Sigmoid colon (tissue), 4 donors: ENCODE results near the gene HOOK2.

ENCODE experiments used
- POLR2A ChIP-seq, 2 donors: fragments of 450-650 bp; IDR thresholded peaks; one replicate each; pipeline ENCODE4 v1.6.1; 2016; ENCODE audit warnings: antibody characterized with exemption in 2 of 2, mild to moderate bottlenecking in 2 of 2, moderate library complexity in 2 of 2
- POLR2AphosphoS5 ChIP-seq, 4 donors: sonication (generic); formaldehyde crosslinking; IDR thresholded peaks; one replicate each; pipeline ENCODE4 v1.6.1; 2017; ENCODE audit warnings: antibody characterized with exemption in 4 of 4
- TF ChIP-seq, protein P1 (sequence below), 4 experiments: fragments of 450-650 bp in 3 of 4; fragments of 200-600 bp in 1 of 4; IDR thresholded peaks; one replicate each; pipeline ENCODE4 v1.5.1; 2016 to 2019; ENCODE audit warnings: antibody characterized with exemption in 4 of 4, mild to moderate bottlenecking in 3 of 4, moderate library complexity in 2 of 4

- no peak for TF ChIP-seq POLR2AphosphoS5 (IDR thresholded peaks at IDR 0.05)
- TF ChIP-seq, protein P1, sequence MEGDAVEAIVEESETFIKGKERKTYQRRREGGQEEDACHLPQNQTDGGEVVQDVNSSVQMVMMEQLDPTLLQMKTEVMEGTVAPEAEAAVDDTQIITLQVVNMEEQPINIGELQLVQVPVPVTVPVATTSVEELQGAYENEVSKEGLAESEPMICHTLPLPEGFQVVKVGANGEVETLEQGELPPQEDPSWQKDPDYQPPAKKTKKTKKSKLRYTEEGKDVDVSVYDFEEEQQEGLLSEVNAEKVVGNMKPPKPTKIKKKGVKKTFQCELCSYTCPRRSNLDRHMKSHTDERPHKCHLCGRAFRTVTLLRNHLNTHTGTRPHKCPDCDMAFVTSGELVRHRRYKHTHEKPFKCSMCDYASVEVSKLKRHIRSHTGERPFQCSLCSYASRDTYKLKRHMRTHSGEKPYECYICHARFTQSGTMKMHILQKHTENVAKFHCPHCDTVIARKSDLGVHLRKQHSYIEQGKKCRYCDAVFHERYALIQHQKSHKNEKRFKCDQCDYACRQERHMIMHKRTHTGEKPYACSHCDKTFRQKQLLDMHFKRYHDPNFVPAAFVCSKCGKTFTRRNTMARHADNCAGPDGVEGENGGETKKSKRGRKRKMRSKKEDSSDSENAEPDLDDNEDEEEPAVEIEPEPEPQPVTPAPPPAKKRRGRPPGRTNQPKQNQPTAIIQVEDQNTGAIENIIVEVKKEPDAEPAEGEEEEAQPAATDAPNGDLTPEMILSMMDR (IDR thresholded peaks at IDR 0.05): no peak
- no peak for TF ChIP-seq POLR2A (IDR thresholded peaks at IDR 0.05)
Measured at GRCh38 chr19:12751635-12752034, 23.7 kb downstream of the HOOK2 start, which contains the start of gene BEST2.
